B cell (primary cell): ENCODE measurements around the gene PEX11B. TPM values are rescaled to one million over a fixed set of nuclear protein-coding genes. Genes with fewer than 3 reads are reported as not detected.
"Not testable (repeated sequence)": the region's sequence is repeated elsewhere in the genome, so short reads cannot be mapped to it uniquely, and the experiment has no call there.

Source experiments
- ATAC-seq: fragments of 200-7000 bp; cut with Tn5 transposase; one replicate; pipeline ENCODE4 v1.10.0; 2021; ENCODE audit warnings: low read depth, mild to moderate bottlenecking, moderate number of reproducible peaks, moderate library complexity
- CTCF ChIA-PET: fragments of 350-600 bp; sonication (Branson Sonifier 250); formaldehyde crosslinking; loops from one replicate; lab custom pipeline; 2021; ENCODE audit warnings: antibody characterized with exemption, inconsistent platforms; lab: Charles Lee
- POLR2A ChIA-PET: fragments of 350-600 bp; sonication (Branson Sonifier 250); formaldehyde crosslinking; loops from one replicate; lab custom pipeline; 2021; ENCODE audit warnings: antibody characterized with exemption; lab: Charles Lee
- DNase-seq: peaks from one replicate; pipeline ENCODE4 v3.0.0; 2013
- H2AFZ ChIP-seq: 2 replicates; pipeline ENCODE4 v1.6.1; 2012; ENCODE audit warnings: mild to moderate bottlenecking, low read depth, low read length; ENCODE audit not compliant: insufficient read depth, poor library complexity, severe bottlenecking
- H3K27ac ChIP-seq, 2 donors: 1 replicate in 1 of 2; 2 replicates in 1 of 2; pipeline ENCODE4 v1.5.1; 2012 to 2013; ENCODE audit warnings: low read length in 2 of 2, mild to moderate bottlenecking in 2 of 2, moderate library complexity in 1 of 2
- H3K27me3 ChIP-seq, 4 experiments: fragments of 200-600 bp in 1 of 4; sonication (generic) in 1 of 4; replicated peaks in 1 of 4; 1 replicate in 2 of 4; 2 replicates in 2 of 4; pipeline versions ENCODE4 v1.6.1 to v1.7.0; 2013 to 2016; ENCODE audit warnings: low read length in 3 of 4, mild to moderate bottlenecking in 2 of 4, mixed read lengths in 1 of 4, moderate library complexity in 1 of 4; ENCODE audit not compliant: insufficient read depth in 4 of 4, control insufficient read depth in 3 of 4; ENCODE audit errors: control extremely low read depth in 1 of 4
- H3K36me3 ChIP-seq, 2 experiments: replicated peaks in 1 of 2; 1 replicate in 1 of 2; 2 replicates in 1 of 2; pipeline versions ENCODE4 v1.6.1 to v1.7.1; 2013; ENCODE audit warnings: low read length in 1 of 2; ENCODE audit not compliant: insufficient read depth in 2 of 2, control insufficient read depth in 1 of 2; ENCODE audit errors: control extremely low read depth in 1 of 2, extremely low read depth in 1 of 2
- H3K4me1 ChIP-seq, 2 donors: fragments of 200-600 bp in 1 of 2; sonication (generic) in 1 of 2; 1 replicate in 1 of 2; 2 replicates in 1 of 2; pipeline versions ENCODE4 v1.5.1 to v1.6.1; 2013 to 2017; ENCODE audit warnings: low read length in 2 of 2; ENCODE audit not compliant: control insufficient read depth in 2 of 2, insufficient read depth in 2 of 2
- H3K4me2 ChIP-seq: replicated peaks from 2 replicates; pipeline ENCODE3; 2012; ENCODE audit warnings: mild to moderate bottlenecking, low read depth, low read length; ENCODE audit not compliant: poor library complexity, severe bottlenecking
- H3K4me3 ChIP-seq, 5 experiments: fragments of 200-600 bp in 1 of 5; sonication (generic) in 1 of 5; 1 replicate in 3 of 5; 2 replicates in 2 of 5; pipeline versions ENCODE4 v1.5.1 to v1.7.0; 2011 to 2016; ENCODE audit warnings: low read length in 4 of 5, mild to moderate bottlenecking in 4 of 5, low read depth in 2 of 5, control low read depth in 1 of 5, moderate library complexity in 1 of 5; ENCODE audit not compliant: insufficient read depth in 1 of 5; ENCODE audit errors: control extremely low read depth in 1 of 5, extremely low read depth in 1 of 5
- H3K79me2 ChIP-seq: fragments of 200-600 bp; sonication (generic); one replicate; pipeline ENCODE4 v1.6.0; 2016; ENCODE audit warnings: low read length; ENCODE audit not compliant: control insufficient read depth, insufficient read depth
- H3K9ac ChIP-seq: fragments of 200-600 bp; sonication (generic); 2 replicates; pipeline ENCODE4 v1.6.1; 2017; ENCODE audit warnings: mild to moderate bottlenecking, low read length, moderate library complexity
- H3K9me3 ChIP-seq, 3 donors: one replicate each; pipeline versions ENCODE4 v1.6.1 to v1.7.1; 2013; ENCODE audit warnings: low read length in 2 of 3; ENCODE audit not compliant: control insufficient read depth in 2 of 3, insufficient read depth in 1 of 3; ENCODE audit errors: control extremely low read depth in 1 of 3
- H4K20me1 ChIP-seq: 2 replicates; pipeline ENCODE4 v1.6.0; 2012; ENCODE audit warnings: mild to moderate bottlenecking, low read length; ENCODE audit not compliant: insufficient read depth, control insufficient read depth, poor library complexity, severe bottlenecking
- H3K27ac Mint-ChIP-seq: one replicate; pipeline ENCODE4 v1.8.0; 2021; ENCODE audit warnings: mixed read lengths
- H3K27me3 Mint-ChIP-seq: one replicate; pipeline ENCODE4 v1.8.0; 2021; ENCODE audit warnings: mixed read lengths
- H3K4me1 Mint-ChIP-seq: one replicate; pipeline ENCODE4 v1.8.0; 2021; ENCODE audit warnings: mixed read lengths
- H3K4me3 Mint-ChIP-seq: one replicate; pipeline ENCODE4 v1.8.0; 2021; ENCODE audit warnings: mixed read lengths
- H3K9me3 Mint-ChIP-seq: one replicate; pipeline ENCODE4 v1.8.0; 2022; ENCODE audit warnings: mixed read lengths; ENCODE audit not compliant: insufficient read depth
- EZH2 ChIP-seq: IDR thresholded peaks from 2 replicates; pipeline ENCODE4 v1.6.1; 2012; ENCODE audit warnings: borderline replicate concordance, low read depth, mild to moderate bottlenecking, moderate library complexity, low read length; ENCODE audit not compliant: insufficient read depth, poor library complexity, severe bottlenecking
- WGBS: methylation state at CpG from one replicate; pipeline ENCODE4 v1.1.5; 2013; ENCODE audit warnings: missing lambda C conversion rate; ENCODE audit not compliant: insufficient coverage; 5-methylcytosine and 5-hydroxymethylcytosine counted together
- intact Hi-C: fragments of 100-400 bp; cut with micrococcal nuclease; formaldehyde crosslinking; loops from one replicate; pipeline ENCODE4 v1.10.0; 2022
- polyA plus RNA-seq: library from polyadenylated mRNA; depleted of rRNA; stranded (reverse); fragments of >200 nt; gene quantifications from 2 replicates; pipeline ENCODE4 v1.2.3, GENCODE V29; 2012
- total RNA-seq, 2 donors: library from RNA; stranded (reverse); fragments of 120-200 nt in 1 of 2; gene quantifications; 1 replicate in 1 of 2; 2 replicates in 1 of 2; pipeline versions ENCODE4 v1.2.3 to v1.2.4, GENCODE V29; 2013 to 2022

Gene PEX11B
- total and polyA plus RNA-seq, 2 donors (not counting 1 experiment from before 2014, with no cell fraction given) = 16.5 to 48.1 TPM

DNA sequence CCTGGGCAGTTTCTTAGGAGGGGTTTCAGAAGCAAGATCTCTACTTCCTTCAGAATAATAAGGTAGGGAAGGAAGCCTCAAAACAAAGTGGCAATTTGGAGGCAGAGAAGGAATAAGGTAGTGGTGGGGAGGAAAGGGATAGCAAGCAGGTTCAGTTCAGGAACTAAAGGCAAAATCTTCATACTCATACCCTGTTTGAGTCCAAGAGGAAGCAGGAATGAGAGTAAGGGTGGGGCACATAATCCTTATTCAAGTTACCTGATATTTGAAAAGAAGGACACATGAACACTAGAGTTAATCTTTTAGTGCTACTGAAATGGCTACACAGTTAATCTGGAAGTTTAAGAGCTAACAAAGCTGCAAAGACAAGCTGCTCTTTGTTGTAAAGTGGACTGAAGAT is 17.2 kb upstream of the PEX11B start:
- Mint-ChIP-seq H3K4me1 (peaks cover 20% of the 10 kb centered on the region), H3K9me3 (no peaks in the 10 kb centered on the region), H3K27me3 (no peaks in the 10 kb centered on the region), H3K27ac (no peak overlapping the region), H3K4me3 (no peak overlapping the region)
- H3K36me3 ChIP-seq = peaks cover 2 to 23% of the 10 kb centered on the region in 2 experiments
- DNase-seq = no peak
- H3K4me2 ChIP-seq = no peak overlapping the region
- H3K4me1 ChIP-seq = peaks cover 10 to 18% of the 10 kb centered on the region in 2 donors
- no peaks in the 10 kb centered on the region for H3K27me3 ChIP-seq
- H3K9me3 ChIP-seq = no peaks in the 10 kb centered on the region
- H3K9ac ChIP-seq = no peak overlapping the region
- TF ChIP-seq EZH2 = no peak
- H2AFZ ChIP-seq = no peak overlapping the region
- no peak for ATAC-seq
- ChIA-PET CTCF (interaction anchor here (0.7 to 1.2 kb wide), 2 partner anchors 19 to 22 kb away, joined by 3 to 4 read pairs; partner anchors contain the start of gene LIX1L), POLR2A (no interaction called here)
- H4K20me1 ChIP-seq = no peaks in the 10 kb centered on the region
- intact Hi-C loops = no loop called here
- no peak overlapping the region for H3K27ac ChIP-seq
- H3K79me2 ChIP-seq = no peaks in the 10 kb centered on the region
- H3K4me3 ChIP-seq = no peak overlapping the region

DNA sequence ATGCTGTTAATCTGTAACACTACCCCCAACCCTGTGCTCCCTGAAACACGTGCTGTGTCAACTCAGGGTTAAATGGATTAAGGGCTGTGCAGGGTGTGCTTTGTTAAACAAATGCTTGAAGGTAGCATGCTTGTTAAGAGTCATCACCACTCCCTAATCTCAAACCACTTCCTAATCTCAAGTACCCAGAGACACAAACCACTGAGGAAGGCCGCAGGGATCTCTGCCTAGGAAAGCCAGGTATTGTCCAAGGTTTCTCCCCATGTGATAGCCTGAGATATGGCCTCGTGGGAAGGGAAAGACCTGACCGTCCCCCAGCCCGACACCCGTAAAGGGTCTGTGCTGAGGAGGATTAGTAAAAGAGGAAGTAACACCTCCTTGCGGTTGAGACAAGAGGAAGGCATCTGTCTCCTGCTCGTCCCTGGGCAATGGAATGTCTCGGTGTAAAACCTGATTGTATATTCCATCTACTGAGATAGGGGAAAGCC is 14.0 kb upstream of the PEX11B start:
- Mint-ChIP-seq H3K4me3 (peak overlapping the region; percentile 68), H3K27ac (peak overlapping the region; percentile 89), H3K4me1 (peaks cover 23% of the 10 kb centered on the region)
- not testable (repeated sequence) for H3K27me3 Mint-ChIP-seq, H3K4me3 ChIP-seq, H4K20me1 ChIP-seq, H3K27me3 ChIP-seq, H3K9ac ChIP-seq, H3K9me3 Mint-ChIP-seq, H3K79me2 ChIP-seq, H3K9me3 ChIP-seq, ATAC-seq
- POLR2A ChIA-PET = interaction anchor here (2.5 kb wide), 1 partner anchor 26 kb away, joined by 10 read pairs; the partner anchor contains the start of gene LIX1L
- Histone ChIP-seq H3K4me2 (peak overlapping the region; percentile 22), H3K27ac (peak overlapping the region in 1 of 2 donors; percentile 59), H3K36me3 (peaks cover 2 to 20% of the 10 kb centered on the region in 2 experiments), H3K4me1 (peaks cover 17 to 30% of the 10 kb centered on the region in 2 donors), H2AFZ (peak overlapping the region; percentile 27)
- CTCF ChIA-PET = interaction anchor here (1.8 kb wide), 1 partner anchor 25 kb away, joined by 8 read pairs; the partner anchor contains the start of gene LIX1L
- WGBS = 0% methylated on average over 3 of the region's 9 CpGs
- peak; percentile 78 for DNase-seq
- intact Hi-C loops = loop anchor here (1.0 kb wide), 1 partner anchor 26 kb away; the partner anchor contains the start of gene LIX1L
